Measurements from ENCODE around the gene ADGRD1. TPM values are rescaled to one million over a fixed set of nuclear protein-coding genes. Genes with fewer than 3 reads are reported as not detected.

ADGRD1 gene
- polyA plus RNA-seq, 3 donors: 3.3 to 11.0 (median 10.3) TPM

DNA sequence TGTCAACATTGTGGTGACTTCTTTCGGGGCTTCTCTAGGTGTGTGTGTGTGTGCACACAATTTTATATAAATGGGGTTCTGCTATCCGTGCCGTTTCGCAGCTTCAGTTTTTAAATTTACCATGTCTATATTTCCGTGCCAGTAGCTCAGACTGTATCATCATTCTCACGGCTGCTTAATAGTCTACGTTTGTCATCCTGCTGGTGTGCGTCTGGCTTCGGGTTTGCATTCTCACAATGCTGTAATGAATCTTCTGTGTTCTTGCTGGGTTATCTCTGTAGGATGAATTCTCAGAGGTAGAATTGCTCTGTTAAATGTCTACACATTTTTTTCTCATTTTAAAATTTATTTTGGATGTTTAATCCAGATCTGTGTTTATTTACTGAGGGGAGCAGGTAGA is 73.6 kb downstream of the ADGRD1 start:
- 58 to 84% (median 78%) methylated on average over 9 of the region's 9 CpGs for WGBS, 3 donors
- H3K27ac ChIP-seq (ENCODE audit: low read depth, low read length): no peak overlapping the region

DNA sequence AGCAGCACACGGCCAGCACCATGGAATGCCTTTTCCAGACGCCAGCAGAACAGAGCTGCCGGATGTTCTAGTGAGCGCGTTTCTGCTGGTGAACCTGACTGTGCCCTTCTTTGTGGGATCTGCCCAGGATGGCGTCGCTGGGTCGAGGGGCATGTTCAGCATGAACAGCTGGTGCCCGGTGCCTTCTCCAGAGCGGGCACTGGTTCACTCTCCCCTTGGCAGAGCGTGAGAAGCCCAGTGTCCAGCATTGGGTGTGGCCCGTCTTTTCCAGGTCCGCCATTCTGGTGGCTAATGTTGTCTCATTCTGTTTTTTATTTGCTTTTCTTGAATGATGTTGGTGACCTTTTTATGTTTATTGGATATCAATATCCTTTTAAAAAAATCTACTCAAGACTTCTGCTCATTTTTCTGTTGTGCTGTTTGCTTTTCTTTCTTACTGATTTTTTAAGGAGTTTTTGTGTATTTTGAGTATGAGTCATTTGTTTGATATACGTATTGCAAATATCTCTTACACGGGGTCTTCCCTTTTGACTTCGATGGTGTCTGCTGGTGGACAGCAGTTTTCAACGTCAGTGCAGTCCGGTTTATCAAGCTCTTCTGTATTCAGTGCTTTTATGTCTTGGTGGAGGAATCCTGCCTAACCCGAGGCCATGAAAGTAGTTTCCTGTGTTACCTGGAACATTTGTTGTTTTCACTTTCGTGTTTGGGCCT is 74.3 kb downstream of the ADGRD1 start:
- 82 to 93% (median 84%) methylated on average over 20 of the region's 20 CpGs for WGBS, 3 donors
- H3K27ac ChIP-seq (ENCODE audit: low read depth, low read length): no peak overlapping the region

GRCh38 chr12:131028587-131029338 is 75.1 kb downstream of the ADGRD1 start:
- no peak overlapping the region for H3K27ac ChIP-seq (ENCODE audit: low read depth, low read length)
- WGBS, 3 donors: 83 to 86% (median 84%) methylated on average over 29 of the region's 29 CpGs

DNA sequence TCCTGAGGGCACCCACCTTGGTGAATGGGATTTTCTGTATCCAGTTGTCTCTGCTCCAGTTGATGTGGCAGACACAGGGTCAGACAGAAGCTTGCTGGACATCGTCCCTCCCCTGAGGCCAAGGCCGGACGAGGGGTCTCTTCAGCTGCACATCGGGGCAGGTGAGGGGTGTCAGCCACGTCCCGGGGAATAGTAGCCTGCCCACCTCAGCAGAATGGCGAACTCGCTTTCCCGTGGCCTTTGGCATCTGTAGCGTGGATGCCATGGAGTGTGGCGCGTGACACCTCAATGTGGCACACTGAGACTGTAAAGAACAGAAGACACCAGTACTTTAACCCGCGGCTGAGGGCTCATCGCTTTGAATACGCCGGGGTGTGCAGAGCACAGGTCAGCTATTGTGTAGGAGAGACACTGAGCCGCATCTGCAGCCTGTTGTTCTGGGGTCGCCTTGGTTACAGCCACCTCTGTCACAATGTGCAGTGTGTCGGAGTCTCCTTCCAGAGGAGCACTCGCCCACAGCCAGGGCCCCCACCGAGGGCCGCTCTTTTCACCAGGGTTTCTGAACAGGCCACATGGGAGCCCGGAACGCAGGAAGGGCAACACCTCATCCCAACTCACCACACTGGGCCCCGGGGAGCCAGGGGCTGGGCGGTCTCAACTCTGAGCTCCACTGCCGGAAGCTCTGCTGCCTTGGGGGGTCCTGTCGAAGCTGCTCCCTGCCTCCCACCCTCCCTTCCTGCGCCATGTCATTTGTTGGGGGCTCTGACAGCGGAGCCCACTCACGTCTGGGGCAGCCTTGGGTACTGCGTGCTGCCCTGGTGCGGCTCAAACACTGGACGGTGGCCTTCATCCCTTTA is 77.0 kb downstream of the ADGRD1 start:
- WGBS, 3 donors: 85 to 92% (median 90%) methylated on average over 35 of the region's 35 CpGs
- no peak overlapping the region for H3K27ac ChIP-seq (ENCODE audit: low read depth, low read length)

DNA sequence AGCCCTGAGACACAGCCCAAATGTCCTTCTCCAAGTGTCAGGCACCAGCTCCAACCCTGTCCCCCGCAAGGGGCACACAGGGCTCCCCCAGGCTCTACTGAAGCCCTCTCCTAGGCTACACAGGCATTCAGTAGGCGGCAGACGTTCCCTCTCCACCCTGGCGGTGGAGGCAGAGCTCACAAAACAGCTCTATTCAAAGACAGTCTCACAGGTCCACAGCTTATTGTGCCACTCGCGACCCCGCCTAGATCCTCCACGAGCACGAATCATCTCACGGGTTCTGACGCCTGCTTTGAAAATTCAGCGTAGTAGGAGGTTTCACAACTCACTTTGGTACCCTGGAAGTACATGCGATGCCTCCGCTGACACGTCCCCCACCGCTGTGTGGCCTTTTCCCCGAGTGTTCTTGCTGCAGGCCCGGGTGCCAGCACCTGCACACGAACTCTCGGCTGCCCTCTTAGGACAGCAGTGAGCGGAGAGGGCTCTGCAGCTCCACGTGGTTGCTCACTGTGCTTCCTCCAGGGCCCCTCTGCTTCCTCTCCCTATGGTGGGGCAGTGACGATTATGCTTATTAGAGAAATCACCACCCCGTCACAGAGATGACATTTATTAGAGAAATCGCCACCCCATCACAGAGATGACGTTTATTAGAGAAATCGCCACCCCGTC is 78.5 kb downstream of the ADGRD1 start:
- WGBS, 3 donors: 76 to 84% (median 81%) methylated on average over 28 of the region's 28 CpGs
- H3K27ac ChIP-seq (ENCODE audit: low read depth, low read length): no peak overlapping the region

- no peak overlapping the region for H3K27ac ChIP-seq (ENCODE audit: low read depth, low read length)
- WGBS, 3 donors: 85 to 90% (median 89%) methylated on average over 15 to 16 of the region's 16 CpGs
These were observed 79.8 kb downstream of the ADGRD1 start for GRCh38 chr12:131033486-131033885.

DNA sequence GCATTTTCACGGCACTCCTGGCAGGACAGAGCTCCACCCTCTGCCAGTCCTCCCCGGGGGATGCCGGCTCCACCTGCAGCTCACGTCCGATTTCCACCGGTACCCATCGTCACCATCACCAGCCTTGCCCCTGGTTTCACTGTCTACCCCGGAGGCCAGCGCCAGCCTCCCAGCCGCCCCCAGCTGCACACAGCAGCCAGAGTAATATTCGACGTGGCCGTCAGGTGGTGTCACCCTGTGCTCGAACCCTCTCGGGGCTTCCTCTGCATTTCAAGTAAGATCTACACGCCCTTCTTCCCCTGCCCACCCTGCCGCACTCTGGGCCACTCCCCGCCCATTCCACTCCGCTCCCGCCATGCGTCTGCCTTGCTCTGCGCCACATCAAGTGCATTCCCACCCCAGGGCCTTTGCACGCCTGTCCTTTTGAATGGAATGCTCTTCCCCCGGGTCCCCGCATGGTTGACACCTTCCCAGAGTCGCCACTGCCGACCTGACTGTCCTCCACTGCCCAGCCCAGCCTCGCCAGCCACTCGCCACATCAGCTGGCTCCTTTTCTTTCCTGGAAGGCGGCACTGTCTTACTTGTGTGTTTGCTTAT is 80.3 kb downstream of the ADGRD1 start:
- 85 to 94% (median 92%) methylated on average over 30 of the region's 30 CpGs for WGBS, 3 donors
- no peak overlapping the region for H3K27ac ChIP-seq (ENCODE audit: low read depth, low read length)

GRCh38 chr12:131034631-131035244 is 81.0 kb downstream of the ADGRD1 start:
- no peak overlapping the region for H3K27ac ChIP-seq (ENCODE audit: low read depth, low read length)
- 73 to 77% (median 74%) methylated on average over 15 of the region's 15 CpGs for whole genome bisulfite sequencing, 3 donors

DNA sequence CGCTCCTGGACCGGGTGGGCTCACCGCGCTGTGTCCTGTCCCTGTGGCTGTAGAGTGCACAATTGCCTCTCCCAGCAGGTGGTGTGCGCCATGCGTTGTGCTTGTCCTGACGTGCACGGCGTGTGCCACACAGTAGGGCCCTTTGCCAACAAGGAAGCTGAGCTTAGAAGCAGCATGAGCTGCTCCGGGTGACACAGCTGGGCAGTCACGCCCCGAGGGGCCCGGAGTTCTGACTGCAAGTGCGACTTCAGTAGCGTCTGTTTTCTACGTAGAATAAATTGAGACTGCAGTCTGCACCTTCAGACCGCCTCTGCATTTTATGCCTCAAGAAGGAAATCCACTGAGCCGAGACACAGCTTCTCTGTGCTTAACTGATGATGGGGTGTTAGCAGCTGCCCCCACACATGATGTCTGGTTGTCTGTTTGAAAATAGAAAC is 81.6 kb downstream of the ADGRD1 start:
- WGBS, 3 donors: 80 to 83% (median 80%) methylated on average over 18 of the region's 18 CpGs
- no peak overlapping the region for H3K27ac ChIP-seq (ENCODE audit: low read depth, low read length)

- no peak overlapping the region for H3K27ac ChIP-seq (ENCODE audit: low read depth, low read length)
- WGBS, 3 donors: 92 to 96% (median 92%) methylated on average over 11 of the region's 11 CpGs
These were observed 84.5 kb downstream of the ADGRD1 start for GRCh38 chr12:131038159-131038558.

DNA sequence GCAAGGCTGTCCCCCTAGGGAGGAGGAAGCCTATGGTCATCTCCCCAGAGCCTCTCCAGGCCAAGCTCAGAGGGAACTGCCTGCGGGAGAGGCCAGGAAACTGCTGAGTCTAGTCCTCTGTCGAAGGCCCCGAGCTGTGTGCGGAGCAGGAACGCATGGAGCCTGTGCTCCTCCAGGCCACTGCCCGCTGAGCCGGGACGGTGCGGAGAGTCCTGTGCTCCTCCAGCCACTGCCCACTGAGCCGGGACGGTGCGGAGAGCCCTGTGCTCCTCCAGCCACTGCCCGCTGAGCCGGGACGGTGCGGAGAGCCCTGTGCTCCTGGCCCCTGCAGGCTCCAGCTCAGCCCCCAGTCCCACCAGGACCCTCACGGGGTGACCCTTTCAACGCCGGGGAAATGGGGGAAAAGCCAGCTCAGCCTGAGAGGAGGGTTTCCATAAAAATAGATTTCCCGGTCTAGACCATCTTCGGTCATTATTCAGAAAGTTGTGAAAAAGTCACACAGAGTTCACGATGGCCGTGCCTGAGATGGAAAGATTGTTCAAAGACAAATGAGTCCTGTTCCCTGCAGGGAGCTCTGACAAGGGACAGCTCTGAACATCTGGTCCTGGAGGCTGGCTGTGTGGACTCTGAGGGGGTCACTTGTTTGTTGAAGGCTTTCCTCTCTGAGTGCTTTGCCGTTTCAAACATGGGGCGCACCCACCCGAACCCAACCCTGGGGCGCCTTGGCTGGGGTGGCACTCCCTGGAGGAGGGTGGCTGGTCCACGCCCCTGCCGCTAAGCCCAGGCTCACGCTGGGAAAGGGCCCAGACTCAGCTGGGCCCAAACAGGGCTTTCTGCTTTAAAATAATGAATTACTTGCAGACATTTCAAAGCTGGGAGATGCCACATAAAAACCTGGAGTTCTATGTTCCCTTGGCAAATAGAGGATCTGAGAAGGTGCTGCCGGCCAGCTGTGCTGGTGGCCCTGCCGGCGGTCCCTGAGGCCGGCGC is 85.5 kb downstream of the ADGRD1 start:
- H3K27ac ChIP-seq (ENCODE audit: low read depth, low read length): no peak overlapping the region

DNA sequence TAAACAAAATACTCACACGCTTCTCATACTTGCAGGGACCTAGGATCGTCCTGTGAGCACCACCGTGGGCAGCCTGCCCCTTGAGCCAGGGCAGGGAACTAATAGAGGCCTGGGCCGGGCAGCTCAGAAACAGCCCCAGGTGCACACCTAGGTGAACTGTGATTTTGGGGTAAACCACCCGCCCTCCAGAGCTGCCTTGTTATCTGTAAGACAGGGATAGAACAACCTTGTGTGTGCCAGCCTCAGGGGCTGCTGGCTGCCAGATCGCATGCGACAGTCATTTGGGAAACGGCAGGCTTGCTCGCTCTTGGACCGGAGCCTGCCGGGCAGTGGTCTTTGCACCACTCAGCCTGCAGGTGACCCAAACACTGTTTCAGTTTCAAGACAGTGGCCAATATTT is 86.8 kb downstream of the ADGRD1 start:
- 77 to 92% (median 91%) methylated on average over 11 of the region's 11 CpGs for WGBS, 3 donors

More for the DNA sequence above, 85.5 kb downstream of the ADGRD1 start:
- WGBS, 3 donors: 76 to 79% (median 78%) methylated on average over 35 of the region's 35 CpGs

DNA sequence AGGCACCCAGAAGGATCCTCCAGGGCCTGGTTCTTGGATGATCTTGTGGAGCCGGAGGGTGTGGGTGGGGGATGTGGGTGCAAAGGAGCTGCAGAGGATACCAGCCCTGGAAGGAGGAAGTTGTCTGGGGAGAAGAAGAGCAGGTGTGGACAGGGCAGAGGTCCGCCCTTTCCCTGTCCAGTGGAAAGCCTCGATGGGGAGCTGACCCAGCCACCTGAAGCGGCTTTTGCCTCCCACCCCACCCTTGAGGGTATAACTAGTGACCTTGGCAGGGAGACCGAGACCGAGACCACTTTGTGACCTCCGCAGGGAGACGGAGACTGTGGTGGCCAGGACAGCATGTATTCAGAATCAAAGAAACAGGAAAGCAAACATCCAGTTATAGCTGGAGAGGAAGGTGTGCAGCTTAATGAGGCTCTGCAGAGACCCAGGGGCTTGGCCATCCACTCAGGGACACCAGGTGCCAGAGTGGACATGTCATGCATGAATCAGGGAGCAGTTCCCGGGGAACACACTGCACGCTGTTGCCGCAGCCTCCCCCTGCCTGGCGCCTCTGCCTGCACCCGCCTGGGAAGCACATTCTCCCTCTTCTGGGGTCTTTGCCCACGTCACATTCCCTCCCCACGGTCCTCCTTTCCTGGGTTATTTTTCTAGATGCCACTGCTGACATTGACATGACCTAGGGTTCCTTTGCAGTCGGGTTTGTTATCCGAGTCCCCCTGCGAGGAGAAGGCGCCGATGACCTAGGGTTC is 87.7 kb downstream of the ADGRD1 start:
- H3K27ac ChIP-seq (ENCODE audit: low read depth, low read length): no peak overlapping the region
- 59 to 79% (median 78%) methylated on average over 20 of the region's 20 CpGs for WGBS, 3 donors

More for the DNA sequence above, 86.8 kb downstream of the ADGRD1 start:
- no peak overlapping the region for H3K27ac ChIP-seq (ENCODE audit: low read depth, low read length)

DNA sequence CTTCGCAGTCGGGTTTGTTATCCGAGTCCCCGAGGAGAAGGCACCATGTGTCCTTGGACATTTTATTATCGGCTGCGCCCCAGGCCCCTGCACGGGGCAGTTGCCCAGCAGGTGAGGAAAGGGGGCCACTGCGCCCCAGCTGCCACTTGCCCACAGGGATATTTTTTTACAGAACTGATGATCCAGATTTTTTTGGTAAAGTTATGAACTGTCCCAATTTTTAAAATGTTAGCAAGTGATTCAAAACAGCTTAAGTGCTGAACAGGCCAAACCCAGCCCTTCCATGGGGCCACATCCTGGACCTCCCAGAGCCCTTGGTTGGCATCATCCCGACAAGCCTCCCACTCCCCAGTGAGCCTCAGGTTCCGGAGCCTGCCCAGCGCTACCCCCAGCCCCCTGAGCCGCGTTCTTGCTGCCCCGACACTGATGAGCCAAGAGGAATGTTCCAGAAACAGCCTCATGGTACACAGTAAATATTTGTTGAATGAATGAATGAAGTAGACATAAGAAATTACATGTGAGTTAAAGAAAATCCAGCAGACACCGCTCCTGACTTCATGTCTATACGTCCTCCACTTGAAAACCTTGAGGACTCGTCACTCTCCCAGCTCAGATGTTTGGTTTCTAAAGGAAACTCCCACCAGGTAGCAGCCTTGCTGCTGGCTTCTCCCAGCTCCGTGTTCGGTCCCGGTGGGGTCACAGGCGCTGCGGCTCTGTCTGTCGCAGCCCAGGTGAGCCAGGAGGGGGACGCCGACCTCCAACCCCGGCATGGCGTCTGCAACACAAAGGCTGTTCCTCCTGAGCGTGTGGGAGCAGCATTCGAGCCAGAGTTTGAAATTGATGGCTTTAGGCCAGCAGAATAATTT is 88.5 kb downstream of the ADGRD1 start:
- no peak overlapping the region for H3K27ac ChIP-seq (ENCODE audit: low read depth, low read length)
- WGBS, 3 donors: 67 to 79% (median 76%) methylated on average over 29 of the region's 29 CpGs

DNA sequence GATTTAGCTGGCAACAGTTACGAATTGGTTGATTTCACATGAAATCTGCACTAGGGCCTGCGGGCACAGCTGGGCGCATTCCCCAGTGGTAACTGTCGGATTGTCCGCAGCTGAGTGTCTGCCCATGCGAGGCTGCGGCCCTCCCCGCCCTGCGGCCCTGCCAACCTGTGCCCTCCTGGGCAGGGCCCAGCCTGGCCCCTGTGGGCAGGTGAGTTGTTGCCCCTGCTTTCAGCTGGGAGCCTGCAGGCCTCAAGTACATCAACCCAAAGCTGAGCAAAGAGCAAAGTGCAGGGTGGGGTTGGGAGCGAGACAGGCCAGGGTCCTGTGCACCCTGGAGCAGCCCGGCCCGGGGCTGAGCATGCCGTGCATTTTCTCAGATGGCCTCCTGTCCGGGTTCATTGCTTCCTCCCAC is 89.1 kb downstream of the ADGRD1 start:
- WGBS, 3 donors: 79 to 88% (median 86%) methylated on average over 14 of the region's 14 CpGs

More for the DNA sequence above, 89.1 kb downstream of the ADGRD1 start:
- no peak overlapping the region for H3K27ac ChIP-seq (ENCODE audit: low read depth, low read length)

Data from adipose tissue (tissue), 3 donors.